Ectodermal cell (in vitro differentiated cells): ENCODE measurements around the gene DTNBP1.
"Not testable (repeated sequence)": the region's sequence is repeated elsewhere in the genome, so short reads cannot be mapped to it uniquely, and the experiment has no call there.

Experiments used
- H3K27ac ChIP-seq: 2 replicates; pipeline ENCODE4 v1.7.0; 2013; ENCODE audit warnings: mild to moderate bottlenecking, low read depth, low read length; ENCODE audit not compliant: insufficient read depth, poor library complexity, severe bottlenecking
- H3K27me3 ChIP-seq: 2 replicates; pipeline ENCODE4 v1.7.0; 2013; ENCODE audit warnings: mild to moderate bottlenecking, low read length; ENCODE audit not compliant: insufficient read depth, control insufficient read depth, poor library complexity, severe bottlenecking
- H3K36me3 ChIP-seq: one replicate; pipeline ENCODE4 v1.7.0; 2013; ENCODE audit warnings: low read length; ENCODE audit not compliant: control insufficient read depth, insufficient read depth
- H3K4me1 ChIP-seq: one replicate; pipeline ENCODE4 v1.7.0; 2013; ENCODE audit warnings: low read length; ENCODE audit not compliant: control insufficient read depth, insufficient read depth
- H3K4me3 ChIP-seq: 2 replicates; pipeline ENCODE4 v1.7.0; 2013; ENCODE audit warnings: low read depth, low read length, control low read depth; ENCODE audit not compliant: insufficient read depth
- H3K9me3 ChIP-seq: 2 replicates; pipeline ENCODE4 v1.7.0; 2013; ENCODE audit warnings: mild to moderate bottlenecking, low read length, moderate library complexity; ENCODE audit not compliant: control insufficient read depth
- whole genome bisulfite sequencing, 2 experiments: methylation state at CpG; one replicate each; pipeline ENCODE4 v1.1.7; 2013; ENCODE audit warnings: missing lambda C conversion rate in 2 of 2; 5-methylcytosine and 5-hydroxymethylcytosine counted together

DTNBP1 gene

DNA sequence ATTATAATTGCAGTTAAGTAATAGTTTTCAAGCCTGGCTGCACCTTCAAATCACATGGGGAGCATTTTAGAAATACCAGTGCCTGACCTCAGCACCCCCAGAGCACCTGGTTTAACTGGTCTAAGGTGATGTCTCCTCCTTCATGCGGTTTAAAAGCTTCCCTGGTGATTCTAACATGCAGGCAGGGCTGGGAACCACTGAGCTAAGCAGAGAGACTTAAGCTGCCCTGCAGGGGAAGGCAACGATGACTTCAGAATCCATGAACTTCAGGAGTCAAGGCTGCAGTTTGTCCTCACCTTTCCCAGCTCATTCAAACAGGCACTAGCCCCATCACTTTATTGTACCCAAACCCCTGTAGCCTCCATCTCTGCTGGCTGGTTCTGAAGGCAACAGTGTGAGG, 6.1 kb upstream of the DTNBP1 start:
- H3K36me3 ChIP-seq = no peaks in the 10 kb centered on the region
- no peak overlapping the region for H3K27ac ChIP-seq
- no peak overlapping the region for H3K4me3 ChIP-seq
- peaks cover 6% of the 10 kb centered on the region for H3K27me3 ChIP-seq
- H3K4me1 ChIP-seq = no peaks in the 10 kb centered on the region
- 63 to 66% methylated on average over 2 of the region's 2 CpGs for WGBS, 2 experiments
- no peaks in the 10 kb centered on the region for H3K9me3 ChIP-seq

DNA sequence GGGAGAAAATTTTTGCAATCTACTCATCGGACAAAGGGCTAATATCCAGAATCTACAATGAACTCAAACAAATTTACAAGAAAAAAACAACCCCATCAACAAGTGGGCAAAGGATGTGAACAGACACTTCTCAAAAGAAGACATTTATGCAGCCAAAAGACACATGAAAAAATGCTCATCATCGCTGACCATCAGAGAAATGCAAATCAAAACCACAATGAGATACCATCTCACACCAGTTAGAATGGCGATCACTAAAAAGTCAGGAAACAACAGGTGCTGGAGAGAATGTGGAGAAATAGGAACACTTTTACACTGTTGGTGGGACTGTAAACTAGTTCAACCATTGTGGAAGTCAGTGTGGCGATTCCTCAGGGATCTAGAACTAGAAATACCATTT, 4.1 kb upstream of the DTNBP1 start:
- not testable (repeated sequence) for H3K4me3 ChIP-seq, H3K9me3 ChIP-seq, H3K27ac ChIP-seq, H3K4me1 ChIP-seq, H3K36me3 ChIP-seq
- H3K27me3 ChIP-seq = peaks cover 16% of the 10 kb centered on the region
- 100% methylated on average over 1 of the region's 4 CpGs for WGBS, 2 experiments

- no peaks in the 10 kb centered on the region for H3K9me3 ChIP-seq
- H3K27ac ChIP-seq = no peak overlapping the region
- peaks cover 4% of the 10 kb centered on the region for H3K4me1 ChIP-seq
- H3K36me3 ChIP-seq = no peaks in the 10 kb centered on the region
- peaks cover 16% of the 10 kb centered on the region for H3K27me3 ChIP-seq
- H3K4me3 ChIP-seq = no peak overlapping the region
Measured at GRCh38 chr6:15665237-15665636, 2.4 kb upstream of the DTNBP1 start.

DNA sequence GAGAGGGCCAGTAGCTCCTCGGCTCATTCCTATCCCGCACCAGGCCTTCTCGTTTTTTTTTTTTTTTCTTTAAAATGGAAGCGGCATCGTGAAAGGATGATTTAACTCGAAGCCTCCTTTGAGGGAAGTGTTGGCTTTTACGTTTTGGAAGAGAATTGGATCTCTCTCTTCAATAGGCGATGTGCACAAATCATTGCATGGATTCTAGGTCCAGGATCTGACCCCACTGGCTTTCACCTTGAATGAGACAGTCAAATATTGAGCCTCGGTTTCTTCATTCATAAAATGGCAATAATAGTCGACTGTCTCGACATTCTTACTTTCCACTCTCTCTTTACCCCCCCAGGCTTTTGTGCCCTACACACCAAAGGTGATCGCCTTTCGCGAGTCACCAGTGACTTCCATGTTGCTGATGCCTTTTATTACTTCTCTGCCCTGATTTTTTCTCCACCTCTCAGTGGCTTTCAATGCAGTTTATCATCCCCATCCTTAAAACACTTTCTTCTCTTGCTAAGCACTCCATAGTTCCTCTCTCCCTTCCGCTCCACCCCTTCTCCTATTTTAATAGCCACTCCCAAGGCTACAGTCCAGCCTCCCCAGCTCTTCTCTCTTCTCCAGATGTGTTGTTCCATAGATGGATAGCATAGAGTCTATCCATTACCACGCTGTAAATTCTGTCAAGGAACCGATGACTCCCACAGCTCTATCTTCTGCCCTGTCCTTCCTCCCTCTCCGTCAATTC, 473 bp upstream of the DTNBP1 start:
- Histone ChIP-seq H3K4me1 (peaks cover 8% of the 10 kb centered on the region), H3K27me3 (peaks cover 16% of the 10 kb centered on the region), H3K9me3 (no peaks in the 10 kb centered on the region), H3K4me3 (peak overlapping the region; percentile 64), H3K27ac (no peak overlapping the region), H3K36me3 (no peaks in the 10 kb centered on the region)
- 51 to 52% methylated on average over 18 of the region's 18 CpGs for WGBS, 2 experiments

- WGBS, 2 experiments = 17% methylated on average over 26 of the region's 26 CpGs
Measured at GRCh38 chr6:15661853-15662325, 939 bp downstream of the DTNBP1 start.

DNA sequence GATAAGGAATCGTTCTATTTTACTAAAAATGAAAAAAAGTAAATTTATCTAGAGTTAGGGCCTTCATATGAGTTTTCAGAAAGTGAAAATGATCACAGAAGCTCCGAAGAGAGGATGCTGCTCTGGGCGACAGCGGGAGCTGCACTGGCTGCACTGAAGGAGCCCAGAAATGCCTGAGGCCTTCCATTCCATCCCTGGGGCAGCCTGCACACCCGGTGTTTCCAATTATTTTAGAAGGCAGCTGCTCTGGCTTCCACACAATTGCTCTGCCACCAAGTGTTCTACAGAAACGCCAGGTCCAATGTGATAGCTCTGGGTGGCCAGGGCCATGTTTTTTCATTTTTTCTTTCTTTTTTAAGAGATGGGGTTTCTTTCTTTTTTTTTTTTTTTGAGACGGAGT, 3.6 kb downstream of the DTNBP1 start:
- Histone ChIP-seq H3K27ac (no peak overlapping the region), H3K4me1 (peaks cover 13% of the 10 kb centered on the region), H3K36me3 (no peaks in the 10 kb centered on the region), H3K27me3 (peaks cover 13% of the 10 kb centered on the region), H3K4me3 (no peak overlapping the region), H3K9me3 (no peaks in the 10 kb centered on the region)
- 76 to 82% methylated on average over 7 of the region's 7 CpGs for WGBS, 2 experiments

More at GRCh38 chr6:15661853-15662325, 939 bp downstream of the DTNBP1 start:
- no peaks in the 10 kb centered on the region for H3K36me3 ChIP-seq
- no peaks in the 10 kb centered on the region for H3K9me3 ChIP-seq
- peaks cover 13% of the 10 kb centered on the region for H3K4me1 ChIP-seq
- peak overlapping the region; percentile 64 for H3K4me3 ChIP-seq
- H3K27me3 ChIP-seq = peaks cover 16% of the 10 kb centered on the region
- no peak overlapping the region for H3K27ac ChIP-seq

- Histone ChIP-seq H3K36me3 (no peaks in the 10 kb centered on the region), H3K4me3 (no peak overlapping the region), H3K27ac (no peak overlapping the region), H3K27me3 (peaks cover 4% of the 10 kb centered on the region), H3K4me1 (peaks cover 13% of the 10 kb centered on the region), H3K9me3 (no peaks in the 10 kb centered on the region)
- WGBS, 2 experiments = 35 to 47% methylated on average over 4 to 6 of the region's 6 CpGs
Measured at GRCh38 chr6:15658181-15658744, 4.6 kb downstream of the DTNBP1 start.

- WGBS, 2 experiments = 90 to 99% methylated on average over 2 of the region's 2 CpGs
- Histone ChIP-seq H3K9me3 (no peaks in the 10 kb centered on the region), H3K27me3 (no peaks in the 10 kb centered on the region), H3K4me1 (peaks cover 13% of the 10 kb centered on the region), H3K27ac (no peak overlapping the region), H3K4me3 (no peak overlapping the region), H3K36me3 (no peaks in the 10 kb centered on the region)
Measured at GRCh38 chr6:15657290-15657689, 5.5 kb downstream of the DTNBP1 start.

GRCh38 chr6:15656145-15656544, 6.7 kb downstream of the DTNBP1 start:
- H3K36me3 ChIP-seq = no peaks in the 10 kb centered on the region
- 88 to 100% methylated on average over 2 to 3 of the region's 3 CpGs for WGBS, 2 experiments
- peaks cover 9% of the 10 kb centered on the region for H3K4me1 ChIP-seq
- H3K4me3 ChIP-seq = no peak overlapping the region
- no peaks in the 10 kb centered on the region for H3K9me3 ChIP-seq
- no peaks in the 10 kb centered on the region for H3K27me3 ChIP-seq
- no peak overlapping the region for H3K27ac ChIP-seq

DNA sequence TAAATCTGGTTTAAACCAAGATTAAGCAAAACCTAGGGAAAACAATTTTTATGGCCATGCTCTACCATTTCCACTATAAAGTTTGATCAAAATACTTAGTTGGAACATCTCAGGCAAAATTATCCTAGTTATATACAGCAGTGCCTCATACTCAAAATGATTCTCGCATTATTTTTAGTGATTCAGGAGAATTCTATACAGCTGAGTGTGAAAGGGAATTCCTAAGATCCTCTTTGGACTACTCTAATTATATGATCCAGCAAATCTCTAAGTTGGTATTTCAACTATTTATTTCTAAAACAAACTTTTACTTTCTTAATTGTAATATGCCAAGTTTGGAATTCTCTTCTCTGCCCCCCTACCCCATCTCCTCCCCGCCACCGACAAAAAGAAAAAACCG, 8.6 kb downstream of the DTNBP1 start:
- Histone ChIP-seq H3K9me3 (no peaks in the 10 kb centered on the region), H3K4me1 (peaks cover 9% of the 10 kb centered on the region), H3K4me3 (no peak overlapping the region), H3K36me3 (no peaks in the 10 kb centered on the region), H3K27ac (no peak overlapping the region), H3K27me3 (no peaks in the 10 kb centered on the region)
- WGBS, 2 experiments = 86 to 92% methylated on average over 3 to 4 of the region's 4 CpGs
